H1 (cell line): ENCODE data around the gene INO80C. TPM values are rescaled to one million over a fixed set of nuclear protein-coding genes. Genes with fewer than 3 reads are reported as not detected.

ENCODE experiments used
- CHD7 ChIP-seq: fragments of 300-600 bp; sonication (generic); IDR thresholded peaks from 2 replicates; pipeline ENCODE4 v1.7.1; 2012; ENCODE audit warnings: low read length, moderate library complexity, mild to moderate bottlenecking, inconsistent platforms; ENCODE audit not compliant: insufficient replicate concordance
- EGR1 ChIP-seq: IDR thresholded peaks from 2 replicates; pipeline ENCODE4 v1.6.1; 2011; ENCODE audit warnings: low read depth, low read length, borderline replicate concordance
- EZH2 ChIP-seq: fragments of 200-600 bp; sonication (generic); IDR thresholded peaks from 2 replicates; pipeline ENCODE4 v1.7.1; 2012; ENCODE audit warnings: low read depth, mild to moderate bottlenecking, moderate library complexity, low read length, inconsistent platforms; ENCODE audit not compliant: severe bottlenecking
- HDAC2 ChIP-seq, 2 experiments: fragments of 300-600 bp in 1 of 2; sonication (generic) in 1 of 2; IDR thresholded peaks; 2 replicates each; pipeline ENCODE4 v1.6.1; 2011 to 2012; ENCODE audit warnings: low read depth in 2 of 2, low read length in 2 of 2, mild to moderate bottlenecking in 2 of 2, moderate library complexity in 2 of 2, borderline replicate concordance in 1 of 2, inconsistent platforms in 1 of 2
- HDAC6 ChIP-seq: IDR thresholded peaks from one replicate; pipeline ENCODE4 v1.7.1; 2012; ENCODE audit warnings: low read depth, mild to moderate bottlenecking, inconsistent platforms, low read length, moderate library complexity
- NANOG ChIP-seq: IDR thresholded peaks from 2 replicates; pipeline ENCODE4 v1.6.1; 2011; ENCODE audit warnings: low read length, low read depth, mild to moderate bottlenecking, inconsistent platforms; ENCODE audit not compliant: insufficient read depth, poor library complexity, severe bottlenecking
- RNF2 ChIP-seq: fragments of 200-900, 300-1000 bp; sonication (generic); IDR thresholded peaks from 2 replicates; pipeline ENCODE4 v1.7.1; 2016; ENCODE audit warnings: borderline replicate concordance, low read depth, mild to moderate bottlenecking, antibody characterized with exemption, low read length; ENCODE audit not compliant: poor library complexity, severe bottlenecking; ENCODE audit errors: missing control alignments
- SIX5 ChIP-seq: IDR thresholded peaks from 2 replicates; pipeline ENCODE4 v1.6.1; 2011; ENCODE audit warnings: mild to moderate bottlenecking, low read depth, low read length
- SP1 ChIP-seq: IDR thresholded peaks from 2 replicates; pipeline ENCODE4 v1.6.1; 2011; ENCODE audit warnings: low read depth, low read length
- SRF ChIP-seq: IDR thresholded peaks from 2 replicates; pipeline ENCODE4 v1.6.1; 2011; ENCODE audit warnings: mild to moderate bottlenecking, low read depth, low read length, moderate library complexity
- polyA plus RNA-seq, 7 experiments: library from polyadenylated mRNA; depleted of rRNA in 3 of 7; stranded (reverse) in 5 of 7; unstranded in 2 of 7; fragments of >200 nt in 5 of 7; fragments of 200-250 nt in 2 of 7; gene quantifications; 1 replicate in 5 of 7; 2 replicates in 1 of 7; 4 replicates in 1 of 7; pipeline versions ENCODE4 v1.2.1 to v1.2.3, GENCODE V29; 2011 to 2013; ENCODE audit warnings: missing spikeins in 2 of 7, mixed read lengths in 2 of 7
- total RNA-seq: library from RNA; stranded (reverse); fragmentation: NEBNext Ultra II Directional; extraction: Animal tissue kit (Norgen Biotek cat#: 25700); gene quantifications from 2 replicates; pipeline ENCODE4 v1.2.1, GENCODE V29; 2021

The INO80C gene
- total and polyA plus RNA-seq, 2 of the 8 experiments (the other 6 are each of a cell fraction or from before 2014, with no cell fraction given) = 30.1 to 48.9 TPM

GRCh38 chr18:35479911-35480586, 17.7 kb downstream of the INO80C start (continued):
- no peak for TF ChIP-seq CHD7
- no peak for TF ChIP-seq EZH2
- TF ChIP-seq SIX5 = no peak
- TF ChIP-seq NANOG = no peak
- no peak for TF ChIP-seq EGR1
- TF ChIP-seq SP1 = no peak
- TF ChIP-seq HDAC6 = no peak
- no peak for TF ChIP-seq RNF2
- no peak for TF ChIP-seq SRF
- no peak for TF ChIP-seq HDAC2 (IDR thresholded peaks at IDR 0.05; ENCODE audit: borderline replicate concordance in 1 of 2, low read depth in 2 of 2, low read length in 2 of 2)
